ENCODE data around the gene ONECUT1. TPM values are rescaled to one million over a fixed set of nuclear protein-coding genes. Genes with fewer than 3 reads are reported as not detected.
A peak's percentile ranks its signal among the peaks of the same experiment; 100 is the strongest.
"Not testable (repeated sequence)": the region's sequence is repeated elsewhere in the genome, so short reads cannot be mapped to it uniquely, and the experiment has no call there.

ONECUT1 gene
- total RNA-seq (not detected), polyA plus RNA-seq (not detected)

- Mint-ChIP-seq H3K9me3 (peaks cover 0 to 2% (median 2%) of the 10 kb centered on the region in 5 donors), H3K4me1 (peaks cover 10 to 49% (median 27%) of the 10 kb centered on the region in 3 donors), H3K27me3 (peaks cover 75 to 84% of the 10 kb centered on the region in 2 donors), H3K4me3 (peak within 1 kb of the TSS; percentile 52 to 91 (median 81)), H3K27ac (peak within 1 kb of the TSS in 1 of 8 donors; percentile 43), H3K36me3 (no peaks in the 10 kb centered on the region)
- H3K36me3 ChIP-seq (ENCODE audit: insufficient read depth, low read length) = no peaks in the 10 kb centered on the region
- H3K27ac ChIP-seq (ENCODE audit: low read depth, low read length) = no peak within 1 kb of the TSS
- peaks cover 8% of the 10 kb centered on the region for H3K4me1 ChIP-seq (ENCODE audit: insufficient read depth, low read length)
- ChIA-PET CTCF (interaction anchor here (0.7 kb wide), 1 partner anchor 239 kb away, joined by 4 read pairs; no protein-coding TSS in a partner anchor), POLR2A (no interaction called here)
- H3K9me3 ChIP-seq (ENCODE audit: low read length) = no peaks in the 10 kb centered on the region
- peaks cover 60% of the 10 kb centered on the region for H3K27me3 ChIP-seq (ENCODE audit: insufficient read depth, low read length, poor library complexity, severe bottlenecking)
- peak within 1 kb of the TSS; percentile 12 for H3K4me3 ChIP-seq (ENCODE audit: low read length)
- DNase-seq = peak in 1 of 5 donors; percentile 54
Observed at GRCh38 chr15:52790169-52790708, at the start of gene ONECUT1. Gene ONECUT1, minus strand, starts transcription at chr15:52790336. Its CDS starts 452 bp downstream, at chr15:52789884.

GRCh38 chr15:52834379-52834778 is 44.2 kb upstream of the ONECUT1 start:
- Histone ChIP-seq H3K4me3 (ENCODE audit: low read length) (no peak overlapping the region), H3K4me1 (ENCODE audit: insufficient read depth, low read length) (no peaks in the 10 kb centered on the region), H3K36me3 (ENCODE audit: insufficient read depth, low read length) (no peaks in the 10 kb centered on the region), H3K27ac (ENCODE audit: low read depth, low read length) (no peak overlapping the region), H3K9me3 (ENCODE audit: low read length) (no peaks in the 10 kb centered on the region), H3K27me3 (ENCODE audit: insufficient read depth, low read length, poor library complexity, severe bottlenecking) (no peaks in the 10 kb centered on the region)
- CTCF ChIA-PET = no interaction called here
- no peaks in the 10 kb centered on the region for H3K4me1 Mint-ChIP-seq
- H3K27me3 Mint-ChIP-seq = peaks cover 8 to 30% of the 10 kb centered on the region in 2 donors
- peaks cover 0 to 4% (median 0%) of the 10 kb centered on the region in 5 donors for H3K9me3 Mint-ChIP-seq
- H3K27ac Mint-ChIP-seq = no peak overlapping the region
- no peak for DNase-seq
- no peaks in the 10 kb centered on the region for H3K36me3 Mint-ChIP-seq
- no peak overlapping the region for H3K4me3 Mint-ChIP-seq
- POLR2A ChIA-PET = no interaction called here

- H3K27ac Mint-ChIP-seq; H3K36me3 ChIP-seq (ENCODE audit: insufficient read depth, low read length); H3K9me3 ChIP-seq (ENCODE audit: low read length); H3K4me3 Mint-ChIP-seq; H3K4me3 ChIP-seq (ENCODE audit: low read length); DNase-seq; H3K27me3 ChIP-seq (ENCODE audit: insufficient read depth, low read length, poor library complexity, severe bottlenecking); H3K36me3 Mint-ChIP-seq; H3K4me1 Mint-ChIP-seq; POLR2A ChIA-PET; H3K4me1 ChIP-seq (ENCODE audit: insufficient read depth, low read length); H3K27ac ChIP-seq (ENCODE audit: low read depth, low read length); CTCF ChIA-PET: not testable (repeated sequence)
- Mint-ChIP-seq H3K9me3 (peaks cover 0 to 11% (median 4%) of the 10 kb centered on the region in 5 donors), H3K27me3 (peaks cover 25 to 58% of the 10 kb centered on the region in 2 donors)
Observed at GRCh38 chr15:52824169-52824942, 34.2 kb upstream of the ONECUT1 start.

GRCh38 chr15:52822475-52822874 is 32.3 kb upstream of the ONECUT1 start:
- Histone ChIP-seq H3K4me1 (ENCODE audit: insufficient read depth, low read length) (no peaks in the 10 kb centered on the region), H3K36me3 (ENCODE audit: insufficient read depth, low read length) (no peaks in the 10 kb centered on the region), H3K27ac (ENCODE audit: low read depth, low read length) (no peak overlapping the region), H3K4me3 (ENCODE audit: low read length) (no peak overlapping the region), H3K9me3 (ENCODE audit: low read length) (no peaks in the 10 kb centered on the region), H3K27me3 (ENCODE audit: insufficient read depth, low read length, poor library complexity, severe bottlenecking) (peaks cover 9% of the 10 kb centered on the region)
- Mint-ChIP-seq H3K27me3 (peaks cover 37 to 77% of the 10 kb centered on the region in 2 donors), H3K4me1 (no peaks in the 10 kb centered on the region), H3K36me3 (no peaks in the 10 kb centered on the region), H3K27ac (peak overlapping the region in 1 of 8 donors; percentile 6), H3K9me3 (peaks cover 0 to 6% (median 2%) of the 10 kb centered on the region in 5 donors), H3K4me3 (no peak overlapping the region)
- no peak for DNase-seq
- ChIA-PET POLR2A (no interaction called here), CTCF (interaction anchor here (1.5 kb wide), 1 partner anchor 17 kb away, joined by 3 read pairs; no protein-coding TSS in a partner anchor)

GRCh38 chr15:52819253-52819652 is 29.1 kb upstream of the ONECUT1 start:
- ChIA-PET POLR2A (no interaction called here), CTCF (no interaction called here)
- no peak for DNase-seq
- H3K4me1 Mint-ChIP-seq = no peaks in the 10 kb centered on the region
- Histone ChIP-seq H3K4me3 (ENCODE audit: low read length) (no peak overlapping the region), H3K36me3 (ENCODE audit: insufficient read depth, low read length) (no peaks in the 10 kb centered on the region), H3K27ac (ENCODE audit: low read depth, low read length) (no peak overlapping the region), H3K4me1 (ENCODE audit: insufficient read depth, low read length) (no peaks in the 10 kb centered on the region), H3K27me3 (ENCODE audit: insufficient read depth, low read length, poor library complexity, severe bottlenecking) (peaks cover 9% of the 10 kb centered on the region), H3K9me3 (ENCODE audit: low read length) (no peaks in the 10 kb centered on the region)
- no peak overlapping the region for H3K27ac Mint-ChIP-seq
- no peaks in the 10 kb centered on the region for H3K36me3 Mint-ChIP-seq
- H3K27me3 Mint-ChIP-seq = peaks cover 41 to 84% of the 10 kb centered on the region in 2 donors
- H3K4me3 Mint-ChIP-seq = no peak overlapping the region
- peaks cover 0 to 20% (median 4%) of the 10 kb centered on the region in 5 donors for H3K9me3 Mint-ChIP-seq

- H3K4me1 Mint-ChIP-seq; H3K36me3 ChIP-seq (ENCODE audit: insufficient read depth, low read length); H3K9me3 ChIP-seq (ENCODE audit: low read length); H3K27ac Mint-ChIP-seq; CTCF ChIA-PET; H3K36me3 Mint-ChIP-seq; H3K4me3 Mint-ChIP-seq; H3K4me3 ChIP-seq (ENCODE audit: low read length); H3K27ac ChIP-seq (ENCODE audit: low read depth, low read length); H3K4me1 ChIP-seq (ENCODE audit: insufficient read depth, low read length); POLR2A ChIA-PET; DNase-seq: not testable (repeated sequence)
- Mint-ChIP-seq H3K27me3 (peaks cover 38 to 88% of the 10 kb centered on the region in 2 donors), H3K9me3 (peaks cover 0 to 18% (median 3%) of the 10 kb centered on the region in 5 donors)
- peaks cover 13% of the 10 kb centered on the region for H3K27me3 ChIP-seq (ENCODE audit: insufficient read depth, low read length, poor library complexity, severe bottlenecking)
Observed at GRCh38 chr15:52815899-52816298, 25.8 kb upstream of the ONECUT1 start.

GRCh38 chr15:52808996-52809395 is 18.9 kb upstream of the ONECUT1 start:
- DNase-seq = no peak
- H3K27me3 ChIP-seq (ENCODE audit: insufficient read depth, low read length, poor library complexity, severe bottlenecking) = peaks cover 56% of the 10 kb centered on the region
- no peak overlapping the region for H3K4me3 Mint-ChIP-seq
- peaks cover 19% of the 10 kb centered on the region for H3K4me1 ChIP-seq (ENCODE audit: insufficient read depth, low read length)
- H3K4me3 ChIP-seq (ENCODE audit: low read length) = no peak overlapping the region
- no peak overlapping the region for H3K27ac Mint-ChIP-seq
- H3K27me3 Mint-ChIP-seq = peaks cover 46 to 77% of the 10 kb centered on the region in 2 donors
- peaks cover 9 to 15% (median 11%) of the 10 kb centered on the region in 3 donors for H3K4me1 Mint-ChIP-seq
- ChIA-PET CTCF (interaction anchor here (1.0 kb wide), 1 partner anchor 29 kb away, joined by 3 read pairs; no protein-coding TSS in a partner anchor), POLR2A (no interaction called here)
- no peaks in the 10 kb centered on the region for H3K36me3 ChIP-seq (ENCODE audit: insufficient read depth, low read length)
- no peaks in the 10 kb centered on the region for H3K9me3 ChIP-seq (ENCODE audit: low read length)
- H3K9me3 Mint-ChIP-seq = no peaks in the 10 kb centered on the region
- H3K36me3 Mint-ChIP-seq = no peaks in the 10 kb centered on the region
- H3K27ac ChIP-seq (ENCODE audit: low read depth, low read length) = no peak overlapping the region

- ChIA-PET CTCF (interaction anchor here (1.0 kb wide), 1 partner anchor 28 kb away, joined by 3 read pairs; no protein-coding TSS in a partner anchor), POLR2A (no interaction called here)
- Histone ChIP-seq H3K4me1 (ENCODE audit: insufficient read depth, low read length) (peaks cover 22% of the 10 kb centered on the region), H3K36me3 (ENCODE audit: insufficient read depth, low read length) (no peaks in the 10 kb centered on the region), H3K9me3 (ENCODE audit: low read length) (no peaks in the 10 kb centered on the region), H3K27me3 (ENCODE audit: insufficient read depth, low read length, poor library complexity, severe bottlenecking) (peaks cover 62% of the 10 kb centered on the region), H3K27ac (ENCODE audit: low read depth, low read length) (no peak overlapping the region), H3K4me3 (ENCODE audit: low read length) (no peak overlapping the region)
- no peak for DNase-seq
- H3K4me3 Mint-ChIP-seq = no peak overlapping the region
- peaks cover 14 to 19% (median 14%) of the 10 kb centered on the region in 3 donors for H3K4me1 Mint-ChIP-seq
- H3K36me3 Mint-ChIP-seq = no peaks in the 10 kb centered on the region
- no peak overlapping the region for H3K27ac Mint-ChIP-seq
- no peaks in the 10 kb centered on the region for H3K9me3 Mint-ChIP-seq
- peaks cover 48 to 75% of the 10 kb centered on the region in 2 donors for H3K27me3 Mint-ChIP-seq
Observed at GRCh38 chr15:52808441-52808840, 18.3 kb upstream of the ONECUT1 start.
